NCI-H748 (cell line): Measurements from ENCODE around the gene FAM53B.
"Not testable (repeated sequence)": the region's sequence is repeated elsewhere in the genome, so short reads cannot be mapped to it uniquely, and the experiment has no call there.

Experiments used
- DNase-seq: peaks from one replicate; lab custom pipeline; 2025; ENCODE audit not compliant: unreplicated experiment; lab: John Stamatoyannopoulos, UW

The FAM53B gene

GRCh38 chr10:124600051-124600880 is 143.9 kb downstream of the FAM53B start:
- DNase-seq, result no peak

- DNase-seq, result no peak
Measured at GRCh38 chr10:124599588-124600050, 144.6 kb downstream of the FAM53B start.

GRCh38 chr10:124598773-124599587 is 145.2 kb downstream of the FAM53B start:
- no peak for DNase-seq

- DNase-seq, result no peak
Measured at GRCh38 chr10:124598196-124598595, 146.0 kb downstream of the FAM53B start.

- no peak for DNase-seq
Measured at GRCh38 chr10:124597846-124598165, 146.4 kb downstream of the FAM53B start.

- DNase-seq, result no peak
Measured at GRCh38 chr10:124596962-124597845, 147.0 kb downstream of the FAM53B start.

- no peak for DNase-seq
Measured at GRCh38 chr10:124596116-124596785, 147.9 kb downstream of the FAM53B start.

- DNase-seq, result no peak
Measured at GRCh38 chr10:124595143-124595883, 148.9 kb downstream of the FAM53B start.

GRCh38 chr10:124594240-124594639 is 149.9 kb downstream of the FAM53B start:
- DNase-seq, result no peak

- DNase-seq, result no peak
Measured at GRCh38 chr10:124593431-124593985, 150.7 kb downstream of the FAM53B start.

GRCh38 chr10:124592736-124593430 is 151.3 kb downstream of the FAM53B start:
- DNase-seq, result no peak

GRCh38 chr10:124592101-124592500 is 152.1 kb downstream of the FAM53B start:
- DNase-seq, result no peak

GRCh38 chr10:124591123-124591495 is 153.1 kb downstream of the FAM53B start:
- DNase-seq, result no peak

- DNase-seq, result no peak
Measured at GRCh38 chr10:124590216-124591122, 153.7 kb downstream of the FAM53B start.

- DNase-seq, result peak; percentile 43
Measured at GRCh38 chr10:124589491-124590041, 154.6 kb downstream of the FAM53B start.

- DNase-seq, result no peak
Measured at GRCh38 chr10:124588736-124589490, 155.3 kb downstream of the FAM53B start.

GRCh38 chr10:124588341-124588735 is 155.8 kb downstream of the FAM53B start:
- not testable (repeated sequence) for DNase-seq
